Measurements from ENCODE around the gene CCDC9B.

The CCDC9B gene

DNA sequence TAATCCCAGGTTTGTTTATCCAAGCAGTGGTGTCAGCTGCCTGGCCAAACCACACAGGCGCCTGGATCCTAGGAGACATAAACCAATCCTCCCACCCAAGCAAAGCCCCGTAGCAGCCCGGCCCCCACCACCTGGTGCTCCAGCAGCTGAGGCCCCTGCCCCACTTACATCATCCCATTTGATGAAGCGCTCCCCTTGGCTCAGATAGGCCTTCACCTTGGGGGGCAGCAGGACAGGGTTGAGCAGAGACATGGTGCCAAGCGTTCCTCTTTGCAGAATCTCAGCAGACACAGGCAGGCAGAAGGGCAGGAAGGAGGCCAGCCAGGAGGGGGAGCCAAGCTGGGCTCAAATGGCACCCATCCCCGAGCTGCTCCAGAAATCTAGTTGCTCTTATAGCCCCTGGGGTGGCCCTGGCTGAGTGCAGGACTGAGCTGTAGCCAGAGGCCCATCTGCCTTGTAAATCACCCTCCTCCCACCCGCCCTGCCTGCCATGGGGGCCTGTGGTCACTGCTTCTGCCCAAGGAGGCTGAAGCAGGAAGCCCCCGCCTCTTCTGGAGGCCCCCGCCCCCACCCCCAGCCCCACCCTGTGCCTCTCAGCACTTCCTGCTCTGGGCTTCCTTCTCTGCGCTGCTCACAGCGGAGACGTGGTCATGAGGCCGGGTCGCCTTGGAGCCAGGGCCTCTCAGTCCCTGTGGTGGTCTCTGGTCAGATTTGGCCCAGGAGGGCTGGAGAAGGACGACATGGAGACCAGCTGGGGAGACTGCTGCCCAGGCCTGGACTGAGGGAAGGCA, 33.1 kb downstream of the CCDC9B start, which contains the start of gene PLCB2:
PLCB2 (minus strand) TSS at position 515 of the 791 bp plus-strand sequence; CDS start at position 252, 263 bp downstream.
- DNase-seq (ENCODE audit: low read depth): no peak

DNA sequence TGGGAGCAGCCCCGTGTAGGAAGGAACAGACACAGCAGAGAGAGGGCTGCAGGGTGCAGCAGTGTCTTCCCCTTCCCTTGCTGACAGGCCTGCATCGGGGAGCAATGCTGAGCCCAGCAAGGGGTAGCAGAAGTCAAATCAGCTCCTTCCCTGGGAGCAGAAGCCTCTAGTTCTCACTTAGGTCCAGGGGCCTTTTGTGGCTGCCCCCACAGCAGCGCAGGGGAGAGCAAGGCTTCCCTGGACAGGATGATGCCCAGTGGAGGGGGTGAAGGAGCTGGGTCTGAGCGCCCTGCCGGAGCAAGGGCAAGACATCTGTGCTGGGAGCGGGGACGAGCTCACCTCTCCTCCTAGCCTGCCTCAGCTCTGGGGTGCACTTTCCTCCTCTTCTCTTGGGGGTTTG, 33.8 kb downstream of the CCDC9B start:
- no peak for DNase-seq (ENCODE audit: low read depth)

DNA sequence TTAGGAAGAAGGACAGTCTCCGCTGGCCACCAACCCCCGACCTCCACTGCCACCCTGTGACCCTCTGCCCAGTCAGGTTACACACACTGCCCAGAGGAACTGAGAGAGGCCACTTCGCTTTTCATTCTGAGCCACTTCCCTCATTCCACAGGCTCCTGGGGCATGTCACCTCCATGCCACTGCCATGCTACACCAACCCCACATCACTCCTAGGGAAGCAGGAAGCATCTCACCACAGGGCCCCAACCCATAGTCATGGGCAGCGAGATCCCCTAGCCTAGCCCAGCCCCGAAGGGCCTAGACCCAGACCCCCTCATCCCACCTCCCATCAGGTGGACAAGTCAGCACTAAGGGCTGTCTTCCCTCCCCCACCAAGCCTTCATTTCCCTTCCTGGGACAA, 34.4 kb downstream of the CCDC9B start:
- no peak for DNase-seq (ENCODE audit: low read depth)

DNA sequence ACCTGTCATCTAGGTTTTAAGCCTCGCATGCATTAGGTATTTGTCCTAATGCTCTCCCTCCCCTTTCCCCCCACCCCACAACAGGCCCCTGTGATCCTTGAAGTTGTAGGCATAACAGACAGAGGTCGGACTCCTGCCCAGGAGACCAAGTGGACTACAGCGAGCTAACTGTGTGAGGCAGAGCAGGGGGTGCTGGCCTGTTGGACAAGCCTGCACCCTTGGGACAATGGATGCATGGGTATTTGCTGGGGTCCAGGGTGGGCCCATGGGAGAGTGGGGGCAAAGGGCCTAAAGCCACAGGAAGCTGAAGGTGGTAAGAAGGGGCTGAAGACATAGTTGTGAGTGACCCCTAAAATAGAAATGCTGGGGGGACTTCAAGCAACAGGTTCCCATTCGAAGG, 35.5 kb downstream of the CCDC9B start:
- no peak for DNase-seq (ENCODE audit: low read depth)

DNA sequence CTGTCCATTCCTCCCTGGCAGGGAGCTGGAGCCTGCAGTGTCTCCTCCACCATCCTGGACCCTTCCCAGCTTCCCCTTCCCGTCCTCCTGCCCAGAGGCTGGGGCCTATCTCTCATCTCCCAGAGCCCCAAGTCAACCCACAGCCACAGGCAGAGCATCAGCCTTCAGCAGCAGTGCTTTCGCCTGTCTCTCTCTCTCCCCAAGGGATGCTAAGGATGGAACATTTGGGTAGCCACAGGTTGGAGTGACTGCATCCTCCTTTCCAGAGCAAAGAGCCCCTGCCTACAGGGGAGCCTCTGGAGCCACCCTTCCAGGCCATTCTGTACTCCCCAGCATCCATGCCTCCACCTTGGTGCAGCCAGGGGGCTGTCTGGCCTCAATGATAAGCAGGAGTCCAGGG, 37.2 kb downstream of the CCDC9B start:
- no peak for DNase-seq (ENCODE audit: low read depth)

DNA sequence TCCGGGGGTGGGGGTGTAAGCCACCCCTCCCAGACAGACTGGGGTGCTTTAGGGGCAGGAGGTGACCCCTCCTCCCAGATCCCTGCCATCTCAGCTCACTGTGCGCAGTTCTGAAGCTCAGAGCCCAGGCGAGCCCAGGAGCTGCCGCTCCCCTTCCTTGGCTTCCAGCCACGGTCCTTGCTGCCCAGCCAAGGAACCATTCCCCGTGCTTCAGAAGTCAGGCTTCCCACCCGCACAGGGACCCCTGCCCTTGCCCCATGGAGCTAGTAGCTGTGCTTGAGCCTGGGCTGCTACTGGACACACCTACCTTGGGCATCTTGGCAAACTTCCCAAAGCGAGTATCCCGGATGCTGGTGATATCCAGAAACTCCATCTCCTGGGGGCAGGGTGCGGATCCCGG, 37.8 kb downstream of the CCDC9B start:
- DNase-seq (ENCODE audit: low read depth): no peak

DNA sequence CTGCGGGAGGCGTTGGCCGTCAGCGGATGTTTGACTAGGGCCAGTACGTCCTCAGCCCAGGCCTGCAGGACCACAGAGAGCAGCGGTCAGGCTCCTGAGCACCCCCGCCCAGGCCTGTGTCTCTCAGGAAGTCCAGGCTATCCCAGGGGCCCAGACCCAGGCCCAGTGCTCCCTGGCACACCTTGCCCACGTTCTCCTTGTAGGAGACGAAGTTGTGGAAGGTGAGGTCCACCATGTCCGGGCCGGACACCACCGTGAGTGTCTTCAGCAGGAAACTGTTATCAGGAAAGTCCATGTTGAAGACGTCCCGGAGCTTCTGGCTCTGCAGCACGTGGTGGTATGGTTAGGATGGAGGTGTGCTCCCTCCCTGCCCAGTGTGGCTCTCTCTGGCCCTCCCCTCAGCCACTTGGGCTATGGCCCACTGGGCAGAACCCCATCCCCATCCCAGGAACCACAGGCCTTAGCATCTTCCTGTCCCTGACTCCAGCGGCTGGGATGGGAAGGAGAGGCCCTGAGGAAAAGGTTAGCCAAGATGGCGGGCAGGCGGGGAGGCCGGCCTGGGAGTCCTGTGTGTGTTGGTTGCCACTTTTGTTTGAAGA, 38.4 kb downstream of the CCDC9B start:
- no peak for DNase-seq (ENCODE audit: low read depth)

DNA sequence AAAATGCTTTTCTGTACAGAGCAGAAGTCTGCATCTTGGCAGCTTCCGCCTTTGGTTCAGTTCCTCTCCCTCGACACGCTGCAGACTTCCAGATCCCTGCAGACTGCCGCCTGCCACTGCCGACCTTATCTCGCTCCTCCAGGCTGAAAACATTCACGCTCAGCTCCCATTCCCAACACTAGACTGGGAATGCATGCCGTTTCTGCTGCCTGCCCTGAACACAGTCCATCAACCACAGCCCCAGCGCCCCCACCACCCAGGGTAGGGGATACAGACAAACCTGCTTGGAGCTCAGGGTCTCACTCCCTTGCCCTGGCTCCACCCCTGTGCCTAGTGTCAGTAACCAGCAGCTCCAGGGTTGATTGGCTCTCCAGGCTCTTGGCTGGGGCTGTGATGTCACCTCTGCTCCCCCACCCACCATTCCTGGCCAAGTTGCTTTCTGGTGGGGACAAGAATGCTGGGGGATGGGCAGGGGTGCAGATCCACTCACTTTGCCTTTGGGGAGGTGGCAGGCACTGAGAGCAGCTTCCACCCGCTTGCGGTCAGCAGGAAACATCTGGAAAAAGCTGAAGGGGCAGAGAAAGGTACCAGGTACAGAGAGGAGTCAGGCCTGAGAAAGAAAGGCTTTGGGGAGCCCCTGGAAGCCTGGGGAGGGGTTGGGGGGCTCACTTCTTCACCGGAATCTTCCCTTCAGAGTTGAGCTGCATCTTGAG, 39.1 kb downstream of the CCDC9B start:
- no peak for DNase-seq (ENCODE audit: low read depth)

DNA sequence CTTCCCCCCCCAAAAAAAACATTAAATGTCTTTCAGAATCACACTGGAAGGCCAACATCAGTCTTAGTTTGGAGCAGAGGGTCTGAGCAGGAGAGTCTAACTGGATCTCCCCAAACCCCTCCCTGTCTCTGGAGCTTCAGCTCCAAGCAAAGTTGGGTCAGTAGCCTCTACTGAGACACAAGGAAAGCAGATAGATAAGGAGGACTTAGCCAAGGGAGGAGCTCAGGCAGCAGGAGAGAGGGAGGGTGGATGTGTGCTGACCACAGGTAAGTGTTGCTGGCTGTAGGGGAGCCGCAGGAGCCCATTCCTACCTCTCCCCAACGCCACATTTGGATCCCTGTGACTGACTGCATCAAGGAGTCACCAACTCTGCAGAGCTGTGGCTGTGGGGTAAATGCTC, 40.0 kb downstream of the CCDC9B start:
- DNase-seq (ENCODE audit: low read depth): no peak

DNA sequence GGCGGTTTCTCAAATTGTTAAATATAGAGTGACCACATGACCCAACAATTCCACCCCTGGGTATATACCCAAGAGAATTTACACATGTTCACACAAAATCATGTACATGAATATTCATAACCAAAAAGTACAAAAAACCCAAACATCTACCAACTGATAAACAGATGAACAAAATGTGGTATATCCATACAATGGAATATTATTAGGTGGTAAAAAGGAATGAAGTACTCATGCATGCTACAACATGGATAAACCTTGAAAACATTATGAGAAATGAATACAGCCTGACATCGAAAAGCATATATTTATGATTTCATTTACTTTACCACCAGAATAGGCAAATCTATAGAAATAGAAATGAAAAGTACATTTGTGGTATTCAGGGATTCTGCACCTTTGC, 40.4 kb downstream of the CCDC9B start:
- DNase-seq (ENCODE audit: low read depth): no peak

DNA sequence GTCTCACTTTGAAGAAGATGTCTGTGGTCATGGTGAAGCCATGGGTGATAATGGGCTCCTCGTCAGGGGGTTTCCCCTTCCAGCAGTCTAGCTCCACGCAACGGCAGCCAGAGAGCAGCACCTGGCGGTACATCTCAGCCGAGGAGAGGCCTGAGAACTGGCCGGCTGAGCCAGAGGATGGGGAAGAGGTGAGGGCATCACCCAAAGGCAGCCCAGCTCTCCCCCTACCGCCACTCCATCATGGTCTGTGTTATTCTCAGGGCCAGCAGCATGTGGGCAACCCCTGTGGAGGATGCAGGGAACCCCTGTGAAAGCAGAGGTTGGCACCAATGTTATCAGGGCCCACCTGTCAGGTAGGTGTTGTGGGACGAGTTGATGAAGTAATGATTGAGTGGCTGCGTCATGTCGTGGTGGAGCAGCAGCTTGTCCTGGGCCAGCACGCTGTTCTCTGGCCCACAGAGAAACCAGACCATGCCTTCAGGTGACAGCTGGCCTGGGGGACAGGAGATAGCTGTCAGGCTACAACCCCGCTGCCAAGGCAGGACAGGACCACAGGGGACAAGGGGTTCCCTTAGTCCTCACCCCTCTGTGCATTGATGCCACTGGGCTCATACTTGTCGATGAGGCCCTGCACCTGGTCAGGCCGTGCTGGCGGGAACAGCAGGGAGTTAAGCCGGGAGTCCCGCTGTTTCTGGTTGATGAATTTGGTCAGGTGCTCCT, 42.4 kb downstream of the CCDC9B start:
- DNase-seq (ENCODE audit: low read depth): no peak

DNA sequence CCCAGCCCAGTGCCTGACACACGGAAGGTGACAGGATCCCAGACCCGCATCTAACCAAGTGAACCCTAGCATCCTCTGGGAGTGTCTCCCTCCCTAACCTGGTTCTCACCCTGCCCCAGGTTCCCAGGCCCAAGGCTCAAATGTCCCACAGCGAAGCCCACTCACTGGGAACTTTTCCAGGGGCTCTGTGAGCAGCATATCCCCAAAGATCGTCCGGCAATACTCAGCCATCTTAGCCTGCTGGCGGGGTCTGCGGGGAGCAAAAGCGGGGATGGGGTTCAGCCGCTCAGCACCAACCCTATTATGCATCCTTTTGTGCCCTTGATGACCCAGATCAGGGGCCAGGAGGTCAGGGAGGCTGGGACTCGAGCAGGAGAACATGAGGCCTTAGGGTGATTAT, 43.4 kb downstream of the CCDC9B start:
- DNase-seq (ENCODE audit: low read depth): no peak

DNA sequence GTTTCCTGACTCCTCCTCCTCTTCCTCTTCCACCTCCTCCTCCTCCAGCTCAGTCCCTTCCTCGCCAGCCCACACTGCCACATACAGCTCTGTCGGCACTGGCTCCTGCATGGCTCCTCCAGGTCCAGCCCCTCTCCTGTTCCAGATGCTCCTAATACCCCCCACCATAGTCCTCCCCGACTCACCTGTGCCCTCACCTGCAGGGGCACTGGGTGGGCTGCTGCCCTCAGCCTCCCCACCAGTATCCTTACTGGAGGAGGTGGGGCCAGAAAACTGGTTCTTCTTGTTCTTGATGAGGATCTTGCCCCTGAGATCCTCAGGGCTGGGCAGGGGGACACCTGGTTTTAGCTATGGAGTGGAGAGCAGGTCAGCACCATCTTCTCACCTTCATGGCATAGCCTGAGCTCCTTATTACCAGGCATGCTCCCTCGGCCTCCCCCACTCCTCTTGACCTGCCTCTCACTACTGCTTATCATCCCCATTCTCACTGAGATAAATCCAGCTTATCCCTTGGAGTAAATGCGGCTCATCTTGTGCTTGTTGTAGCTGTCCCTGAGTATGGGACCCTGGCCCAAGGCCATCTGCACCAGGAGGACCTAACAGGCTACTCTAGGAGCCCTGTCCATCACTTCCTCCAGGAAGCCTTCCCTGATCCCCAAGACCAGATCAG, 44.0 kb downstream of the CCDC9B start:
- no peak for DNase-seq (ENCODE audit: low read depth)

DNA sequence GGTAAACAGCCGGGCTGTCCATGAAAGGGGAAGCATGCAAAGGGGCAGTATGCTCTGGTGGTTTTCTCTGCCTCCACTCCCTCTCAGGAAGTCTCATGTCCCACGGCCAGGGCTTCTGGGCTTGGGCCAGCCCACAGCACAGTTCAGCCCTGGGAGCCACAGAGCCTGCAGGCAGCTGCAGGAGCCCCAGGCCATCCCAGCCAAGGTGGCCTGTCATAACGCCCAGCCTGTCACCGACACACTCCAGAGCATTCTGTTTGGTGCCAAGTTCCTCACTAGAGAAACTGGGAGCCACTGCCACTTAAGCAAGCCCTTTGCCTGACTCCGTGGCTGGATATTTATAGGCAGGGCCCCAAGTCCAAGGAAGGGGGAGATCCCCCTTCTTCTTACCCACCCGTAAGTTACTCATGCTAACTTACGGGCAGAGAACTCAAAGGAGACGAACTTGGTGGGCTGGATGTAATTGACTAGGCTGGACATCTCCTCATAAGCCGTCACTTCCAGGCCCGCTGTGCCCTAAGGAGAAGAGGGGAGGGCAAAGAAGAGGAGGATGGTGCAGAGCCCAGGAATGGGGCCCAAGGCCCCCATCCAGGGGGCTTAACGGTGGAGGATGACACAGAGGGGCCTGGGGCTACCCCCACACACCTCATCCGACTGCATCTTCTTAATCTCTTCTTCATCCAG, 44.7 kb downstream of the CCDC9B start:
- DNase-seq (ENCODE audit: low read depth): no peak

DNA sequence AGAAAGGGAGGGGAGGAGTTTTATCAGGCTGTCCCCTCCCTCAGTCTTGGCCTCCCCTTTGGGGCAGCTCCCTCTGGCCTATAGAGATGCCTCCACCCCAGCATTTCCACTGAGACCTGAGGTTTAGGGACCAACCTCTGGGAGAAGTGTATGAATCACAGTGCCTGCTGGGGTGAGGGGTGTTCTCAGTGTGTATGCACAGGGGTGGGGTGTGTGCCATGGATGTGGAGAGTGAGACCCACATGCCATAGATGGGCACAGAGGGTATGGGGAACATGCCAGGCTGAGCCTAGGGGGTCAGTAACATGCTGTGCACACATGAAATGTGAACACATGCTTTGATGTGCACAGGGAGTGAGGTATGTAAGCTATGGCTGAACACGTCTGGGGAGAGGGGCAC, 45.4 kb downstream of the CCDC9B start:
- no peak for DNase-seq (ENCODE audit: low read depth)

DNA sequence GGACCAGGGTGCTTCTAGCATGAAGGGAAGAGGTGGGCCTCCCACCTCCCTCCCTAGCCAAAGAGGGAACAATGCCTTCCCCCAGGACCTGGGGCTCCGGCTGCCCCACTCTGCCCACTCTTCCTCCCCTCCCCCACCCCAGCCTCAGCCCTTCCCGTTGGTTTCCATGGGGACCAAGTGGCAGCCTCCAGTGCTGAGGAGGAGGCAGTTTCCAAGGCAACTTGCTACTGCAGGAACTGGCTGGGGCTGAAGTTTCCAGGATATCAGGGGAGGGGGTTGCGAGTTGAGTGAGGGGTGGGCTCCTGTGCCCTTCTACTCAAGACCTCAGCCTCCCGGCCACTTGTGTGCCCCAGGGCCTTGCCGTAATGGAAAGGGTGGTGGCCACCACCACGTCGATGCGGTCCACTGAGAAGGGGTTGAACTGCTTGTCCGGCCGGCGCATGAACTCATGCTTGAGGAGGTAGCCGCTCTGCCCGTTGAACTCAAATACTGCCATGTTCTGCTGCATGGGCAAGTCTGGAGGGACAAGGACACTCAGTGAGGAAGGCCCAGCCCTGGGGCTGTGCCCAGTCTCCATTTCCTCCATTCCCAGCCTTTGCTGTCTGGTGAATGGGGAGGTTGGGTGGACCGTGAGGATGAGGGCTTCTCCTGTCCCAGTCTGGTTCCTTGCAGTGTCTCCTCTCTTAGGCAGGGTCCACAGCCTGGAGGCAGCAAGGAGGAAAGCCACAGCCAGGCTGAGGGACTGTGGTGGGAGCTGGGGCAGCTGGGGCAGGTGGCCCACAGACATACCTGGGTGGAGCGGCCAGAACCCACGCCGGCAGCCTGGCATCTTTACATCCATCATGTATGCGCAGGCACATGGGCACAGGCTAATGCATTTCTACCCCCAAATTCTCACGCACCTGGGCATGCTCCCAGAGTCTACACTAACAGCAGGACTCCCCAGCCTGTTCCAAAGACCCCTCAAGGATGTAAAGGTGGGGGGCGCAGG, 46.5 kb downstream of the CCDC9B start:
- DNase-seq (ENCODE audit: low read depth): no peak

DNA sequence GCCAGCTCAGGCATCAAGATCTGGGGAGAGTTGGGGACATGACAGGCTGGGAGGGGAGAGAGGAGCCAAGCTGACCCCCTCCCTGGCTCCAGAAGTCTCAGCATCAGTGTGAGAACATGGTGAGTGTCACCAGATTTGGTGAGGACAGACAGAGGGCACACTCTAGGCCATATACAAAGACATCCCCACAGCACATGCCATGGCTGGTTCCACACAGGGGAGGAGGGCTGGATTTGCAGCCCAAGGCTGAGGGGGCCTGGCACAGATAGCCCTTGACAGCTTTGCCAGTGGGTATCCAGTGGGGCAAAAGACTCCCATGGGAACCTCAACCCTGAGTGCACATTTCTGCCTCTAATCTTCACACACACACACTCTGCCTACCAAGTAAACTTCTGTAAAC, 47.7 kb downstream of the CCDC9B start:
- DNase-seq (ENCODE audit: low read depth): no peak

DNA sequence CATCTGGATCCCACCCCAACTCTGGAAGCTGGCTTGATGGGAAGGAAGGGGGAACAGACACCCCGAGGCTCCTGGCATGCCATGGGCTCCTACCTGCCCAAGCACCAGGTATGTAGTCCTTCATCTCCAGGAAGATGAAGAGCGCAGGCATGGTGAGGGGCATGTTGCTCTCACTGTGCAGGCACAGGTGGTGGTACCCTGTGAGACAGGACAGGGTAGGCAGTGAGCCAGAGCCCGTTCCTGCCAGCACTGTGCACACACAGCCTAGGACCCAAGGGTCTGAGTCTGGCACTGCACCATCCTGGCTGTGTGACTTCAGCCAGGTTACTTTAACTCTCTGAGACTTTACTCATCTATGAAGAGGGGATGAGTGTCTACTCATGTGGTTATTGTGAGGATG, 48.5 kb downstream of the CCDC9B start:
- no peak for DNase-seq (ENCODE audit: low read depth)

DNA sequence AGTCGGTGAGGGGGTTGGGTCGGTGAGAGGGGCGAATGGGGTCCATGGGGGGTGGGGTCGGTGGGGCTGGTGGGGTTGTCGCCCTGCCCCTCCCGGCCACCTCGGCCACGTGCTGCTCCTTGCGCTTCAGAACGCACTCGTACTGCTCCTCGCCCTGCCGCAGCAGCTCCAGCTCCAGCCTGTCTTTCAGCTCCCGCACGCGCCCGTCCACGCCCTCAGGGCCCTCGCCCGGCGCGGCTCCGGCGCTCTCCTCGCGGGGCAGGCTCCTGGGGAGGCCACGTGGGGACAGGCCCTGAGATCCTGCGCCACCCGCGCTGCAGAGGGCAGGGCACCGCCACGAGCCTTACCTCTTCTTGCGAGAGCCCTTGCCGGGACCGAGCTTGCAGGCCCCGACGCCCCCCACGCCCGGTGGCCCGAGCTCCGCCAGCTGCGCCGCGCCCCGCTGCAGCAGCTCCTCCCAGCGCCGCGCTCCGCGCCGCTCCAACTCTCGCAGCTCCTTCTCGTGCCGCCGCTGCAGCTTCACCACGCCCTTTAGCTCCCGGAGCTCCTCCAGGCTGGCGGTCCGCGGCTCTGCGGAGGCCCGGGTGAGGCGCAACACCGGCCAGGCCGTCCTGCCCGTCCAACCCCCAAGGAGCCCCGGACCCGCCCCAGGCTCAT, 49.7 kb downstream of the CCDC9B start:
- DNase-seq (ENCODE audit: low read depth): no peak

DNA sequence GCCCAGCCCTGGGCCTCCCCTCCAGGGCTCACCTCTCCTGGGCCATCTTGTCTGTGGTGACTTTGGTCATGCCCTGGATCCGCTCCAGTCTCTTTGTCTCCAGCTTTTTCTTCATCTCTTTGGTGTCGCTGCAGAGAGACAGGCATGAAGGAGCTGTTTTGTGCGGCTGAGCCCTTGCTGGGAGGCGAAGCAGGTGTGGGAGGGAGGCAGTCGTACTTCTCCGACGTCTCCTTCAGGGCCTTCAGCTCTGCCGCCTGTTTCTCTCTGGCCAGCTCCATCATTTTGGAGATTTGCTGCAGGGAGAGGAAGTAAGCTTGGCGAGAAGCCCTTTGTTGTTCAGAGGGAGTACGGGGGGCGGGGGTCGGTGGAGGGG, 50.2 kb downstream of the CCDC9B start:
- DNase-seq (ENCODE audit: low read depth): no peak

Data from fibroblast of the conjunctiva (primary cell).